ENCODE results near the gene ACD. TPM values are rescaled to one million over a fixed set of nuclear protein-coding genes. Genes with fewer than 3 reads are reported as not detected.

The ACD gene
- total and polyA plus RNA-seq, 12 donors, result 6.9 to 15.0 (median 8.6) TPM

DNA sequence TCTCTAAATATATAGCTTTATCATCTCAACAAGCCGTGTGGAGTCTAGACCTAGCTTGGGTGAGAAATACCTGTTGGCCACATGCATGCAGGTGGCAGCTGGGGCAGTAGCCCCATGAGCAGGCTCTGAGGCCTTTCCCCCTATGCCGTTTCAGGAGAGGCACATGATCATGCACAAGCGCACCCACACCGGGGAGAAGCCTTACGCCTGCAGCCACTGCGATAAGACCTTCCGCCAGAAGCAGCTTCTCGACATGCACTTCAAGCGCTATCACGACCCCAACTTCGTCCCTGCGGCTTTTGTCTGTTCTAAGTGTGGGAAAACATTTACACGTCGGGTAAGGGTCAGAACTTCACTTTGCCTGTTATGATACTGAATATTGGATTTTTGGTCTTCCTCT lies 31.8 kb downstream of the ACD start:
- Histone ChIP-seq H3K9me3 (no peaks in the 10 kb centered on the region), H3K27me3 (no peaks in the 10 kb centered on the region), H3K36me3 (peaks cover 0 to 99% (median 73%) of the 10 kb centered on the region in 9 donors), H3K27ac (no peak overlapping the region), H3K4me1 (peaks cover 0 to 13% (median 9%) of the 10 kb centered on the region in 9 donors), H3K4me3 (no peak overlapping the region)
- DNase-seq (no peak), ATAC-seq (no peak)
- intact Hi-C loops (cut with DNase I), result no loop called here
- 88 to 89% methylated on average over 14 of the region's 14 CpGs for WGBS, 2 donors
- TF ChIP-seq CTCF (IDR thresholded peaks at IDR 0.05), result no peak

- Histone ChIP-seq H3K36me3 (peaks cover 0 to 83% (median 41%) of the 10 kb centered on the region in 9 donors), H3K27ac (no peak overlapping the region), H3K27me3 (no peaks in the 10 kb centered on the region), H3K4me1 (no peaks in the 10 kb centered on the region), H3K9me3 (no peaks in the 10 kb centered on the region), H3K4me3 (no peak overlapping the region)
- intact Hi-C loops (cut with DNase I), result no loop called here
- TF ChIP-seq CTCF (IDR thresholded peaks at IDR 0.05), result peak in 1 of 9 donors; percentile 29
- ATAC-seq (no peak), DNase-seq (no peak)
- 90 to 91% methylated on average over 10 of the region's 10 CpGs for WGBS, 2 donors
These were observed 46.3 kb downstream of the ACD start for GRCh38 chr16:67613808-67614207.

GRCh38 chr16:67608364-67608763 lies 51.7 kb downstream of the ACD start:
- no peak for ATAC-seq
- intact Hi-C loops (cut with DNase I), result no loop called here
- no peaks in the 10 kb centered on the region for H3K27me3 ChIP-seq
- no peak for TF ChIP-seq CTCF (IDR thresholded peaks at IDR 0.05)
- no peak for DNase-seq
- peaks cover 0 to 14% (median 0%) of the 10 kb centered on the region in 9 donors for H3K4me1 ChIP-seq
- H3K27ac ChIP-seq, result no peak overlapping the region
- H3K36me3 ChIP-seq, result peaks cover 0 to 35% (median 22%) of the 10 kb centered on the region in 9 donors
- 93 to 95% methylated on average over 3 of the region's 3 CpGs for WGBS, 2 donors
- H3K4me3 ChIP-seq, result no peak overlapping the region
- no peaks in the 10 kb centered on the region for H3K9me3 ChIP-seq

Other genes starting within 250 kb of the ACD start
- 1 to 10 TPM; 3.2 to 6.3 (median 4.2) TPM for gene ZDHHC1, start 243.8 kb downstream of the ACD start, total RNA-seq
- 1 to 10 TPM; 3.6 to 4.4 TPM for gene ZDHHC1, start 243.8 kb downstream of the ACD start, polyA plus RNA-seq
- 1 to 10 TPM in 1 of 10 donors, under 1 TPM in 8, not detected in 1; 0.16 to 1.4 (median 0.57) TPM for gene HSD11B2, start 229.1 kb downstream of the ACD start, total RNA-seq
- under 1 TPM; 0.41 to 0.51 TPM for gene HSD11B2, start 229.1 kb downstream of the ACD start, polyA plus RNA-seq
- 10 to 100 TPM; 57.4 to 84.7 (median 67.5) TPM for gene ATP6V0D1, start 179.1 kb downstream of the ACD start, total RNA-seq
- gene ATP6V0D1, start 179.1 kb downstream of the ACD start, polyA plus RNA-seq, result 10 to 100 TPM; 12.8 to 73.3 TPM
- not detected for gene AGRP, start 176.7 kb downstream of the ACD start, total RNA-seq
- under 1 TPM in 1 of 2 donors, not detected in 1; 0.10 TPM for gene AGRP, start 176.7 kb downstream of the ACD start, polyA plus RNA-seq
- 10 to 100 TPM; 45.9 to 86.1 (median 73.8) TPM for gene RIPOR1, start 131.4 kb downstream of the ACD start, total RNA-seq
- 10 to 100 TPM; 40.0 to 66.9 TPM for gene RIPOR1, start 131.4 kb downstream of the ACD start, polyA plus RNA-seq
- gene CTCF, start 97.7 kb downstream of the ACD start, total RNA-seq, result 10 to 100 TPM; 20.5 to 31.0 (median 24.8) TPM
- 10 to 100 TPM; 11.9 to 20.7 TPM for gene CTCF, start 97.7 kb downstream of the ACD start, polyA plus RNA-seq
- 1 to 10 TPM in 3 of 10 donors, under 1 TPM in 6, not detected in 1; 0.27 to 2.7 (median 0.60) TPM for gene CARMIL2, start 15.1 kb downstream of the ACD start, total RNA-seq
- gene CARMIL2, start 15.1 kb downstream of the ACD start, polyA plus RNA-seq, result 1 to 10 TPM in 1 of 2 donors, under 1 TPM in 1; 0.16 to 1.2 TPM
- 1 to 10 TPM; 1.7 to 5.9 (median 2.2) TPM for gene PARD6A, start 700 bp upstream of the ACD start, total RNA-seq
- gene PARD6A, start 700 bp upstream of the ACD start, polyA plus RNA-seq, result 1 to 10 TPM; 2.7 to 5.8 TPM
- 10 to 100 TPM in 1 of 10 donors, 1 to 10 TPM in 9; 3.6 to 12.7 (median 8.4) TPM for gene ENKD1, start 6.5 kb upstream of the ACD start, total RNA-seq
- 10 to 100 TPM; 24.5 to 30.9 TPM for gene ENKD1, start 6.5 kb upstream of the ACD start, polyA plus RNA-seq
- 1 to 10 TPM; 2.8 to 5.6 (median 4.3) TPM for gene C16orf86, start 6.6 kb upstream of the ACD start, total RNA-seq
- 1 to 10 TPM; 2.6 to 3.7 TPM for gene C16orf86, start 6.6 kb upstream of the ACD start, polyA plus RNA-seq
- 10 to 100 TPM in 2 of 10 donors, 1 to 10 TPM in 8; 6.0 to 10.7 (median 8.2) TPM for gene GFOD2, start 59.1 kb upstream of the ACD start, total RNA-seq
- 10 to 100 TPM in 1 of 2 donors, 1 to 10 TPM in 1; 8.2 to 10.9 TPM for gene GFOD2, start 59.1 kb upstream of the ACD start, polyA plus RNA-seq
- gene RANBP10, start 146.3 kb upstream of the ACD start, total RNA-seq, result 10 to 100 TPM; 11.1 to 21.6 (median 15.6) TPM
- 1 to 10 TPM; 6.4 to 8.9 TPM for gene RANBP10, start 146.3 kb upstream of the ACD start, polyA plus RNA-seq
- 1 to 10 TPM in 1 of 10 donors, under 1 TPM in 9; 0.15 to 1.1 (median 0.48) TPM for gene TSNAXIP1, start 146.6 kb upstream of the ACD start, total RNA-seq
- 1 to 10 TPM in 1 of 2 donors, under 1 TPM in 1; 0.74 to 1.2 TPM for gene TSNAXIP1, start 146.6 kb upstream of the ACD start, polyA plus RNA-seq
- 10 to 100 TPM; 20.6 to 41.3 (median 26.9) TPM for gene THAP11, start 182.1 kb upstream of the ACD start, total RNA-seq
- gene THAP11, start 182.1 kb upstream of the ACD start, polyA plus RNA-seq, result 10 to 100 TPM in 1 of 2 donors, 1 to 10 TPM in 1; 6.0 to 23.5 TPM
- gene NUTF2, start 186.7 kb upstream of the ACD start, total RNA-seq, result 100 to 1,000 TPM in 1 of 10 donors, 10 to 100 TPM in 9; 73.9 to 105 (median 80.5) TPM
- 100 to 1,000 TPM; 186 to 214 TPM for gene NUTF2, start 186.7 kb upstream of the ACD start, polyA plus RNA-seq
- gene CENPT, start 187.4 kb upstream of the ACD start, total RNA-seq, result 10 to 100 TPM; 16.1 to 27.1 (median 19.1) TPM
- 10 to 100 TPM; 31.1 to 63.3 TPM for gene CENPT, start 187.4 kb upstream of the ACD start, polyA plus RNA-seq
- gene EDC4, start 212.8 kb upstream of the ACD start, total RNA-seq, result 10 to 100 TPM; 25.8 to 41.6 (median 31.3) TPM
- gene EDC4, start 212.8 kb upstream of the ACD start, polyA plus RNA-seq, result 10 to 100 TPM; 30.2 to 46.8 TPM
- 1 to 10 TPM in 6 of 10 donors, not detected in 4; 1.1 to 2.7 (median 1.5) TPM for gene NRN1L, start 224.6 kb upstream of the ACD start, total RNA-seq
- 1 to 10 TPM; 1.8 to 4.0 TPM for gene NRN1L, start 224.6 kb upstream of the ACD start, polyA plus RNA-seq
- gene PSKH1, start 233.0 kb upstream of the ACD start, total RNA-seq, result 10 to 100 TPM; 16.0 to 24.5 (median 20.5) TPM
- gene PSKH1, start 233.0 kb upstream of the ACD start, polyA plus RNA-seq, result 10 to 100 TPM; 15.7 to 22.9 TPM